ENCODE measurements around the gene ISLR. TPM values are rescaled to one million over a fixed set of nuclear protein-coding genes. Genes with fewer than 3 reads are reported as not detected.

ISLR gene
- total RNA-seq, 1 experiment from 2014 or later, result not detected

DNA sequence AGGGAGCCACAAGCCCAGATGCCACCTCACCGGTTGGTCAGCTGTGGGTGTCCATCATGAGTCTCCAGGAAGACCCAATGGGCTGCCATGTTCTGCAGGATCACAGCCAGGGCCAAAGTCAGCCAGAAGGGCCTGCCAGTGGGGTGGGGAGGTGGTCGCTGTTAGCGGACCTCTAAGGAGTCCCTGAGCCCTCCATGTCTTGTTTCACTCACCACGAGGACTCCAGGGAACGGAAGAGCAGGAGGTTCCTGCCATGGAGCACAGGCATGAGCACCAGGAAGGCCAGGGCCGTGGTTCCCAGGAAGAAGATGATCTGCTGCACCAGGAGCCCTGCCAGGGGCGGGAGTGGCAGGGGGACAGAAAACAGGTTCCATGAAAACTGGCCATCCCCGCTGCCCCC is 8.6 kb downstream of the ISLR start:
- in situ Hi-C loops (cut with HindIII; ENCODE audit: low pct_unique_long_range_greater_than_20kb, low sequenced_read_pairs), result no loop called here
- no peak for DNase-seq (ENCODE audit: low read depth)

DNA sequence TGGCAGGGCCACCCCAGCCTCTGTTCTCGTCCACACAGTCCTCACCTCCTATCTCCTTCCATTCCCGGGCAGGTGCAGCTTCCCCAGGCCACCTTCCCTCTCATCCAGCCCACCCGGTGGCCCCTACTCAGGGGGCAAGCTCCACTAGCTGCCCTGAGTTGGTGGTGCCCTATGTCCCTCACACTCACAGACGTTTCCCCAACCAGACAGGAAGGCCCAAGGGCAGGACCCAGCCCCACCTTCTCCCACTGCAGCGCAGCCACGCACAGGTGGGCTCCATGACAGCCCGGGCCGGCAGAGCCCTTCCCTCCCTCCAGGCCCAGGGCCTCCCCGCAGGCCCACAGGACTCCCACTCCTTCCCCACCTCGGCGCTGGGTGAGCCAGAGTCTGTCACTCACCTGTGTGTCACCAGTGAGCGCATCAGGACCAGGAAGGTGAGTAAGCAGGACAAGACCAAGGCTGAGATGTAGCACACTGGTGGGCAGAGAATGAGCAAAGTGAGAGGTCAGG is 11.1 kb downstream of the ISLR start:
- DNase-seq (ENCODE audit: low read depth), result no peak
- in situ Hi-C loops (cut with HindIII; ENCODE audit: low pct_unique_long_range_greater_than_20kb, low sequenced_read_pairs), result no loop called here

DNA sequence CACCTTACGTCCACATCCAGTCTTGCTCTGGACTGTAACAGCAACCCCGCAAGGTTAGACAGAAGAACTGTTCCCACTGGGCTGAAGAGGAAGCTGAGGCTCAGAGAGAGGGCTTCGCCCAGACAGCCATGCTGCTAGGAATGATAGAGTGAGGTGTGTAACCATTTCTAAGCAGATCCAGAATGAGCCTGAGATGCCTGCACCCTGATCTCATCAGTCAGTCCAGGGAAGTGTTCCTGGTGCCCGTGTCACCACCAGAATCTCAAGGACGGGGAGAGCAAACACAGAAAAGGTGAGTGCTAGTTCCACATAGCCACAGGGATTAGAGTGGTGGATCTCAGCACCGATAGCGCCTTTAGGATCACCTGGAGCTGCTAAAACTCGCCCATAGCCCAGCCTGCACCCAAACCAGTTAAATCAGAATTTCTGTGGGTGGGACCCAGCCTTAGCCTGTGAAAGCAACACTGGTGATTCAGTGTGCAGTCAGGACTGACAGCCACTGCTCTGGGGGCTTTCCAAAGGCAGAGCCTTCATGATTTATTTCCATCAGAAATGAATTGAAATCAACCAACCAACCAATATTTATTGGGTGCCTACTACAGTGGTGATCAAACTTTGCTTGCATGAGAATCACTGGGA is 12.3 kb downstream of the ISLR start:
- in situ Hi-C loops (cut with HindIII; ENCODE audit: low pct_unique_long_range_greater_than_20kb, low sequenced_read_pairs), result no loop called here

DNA sequence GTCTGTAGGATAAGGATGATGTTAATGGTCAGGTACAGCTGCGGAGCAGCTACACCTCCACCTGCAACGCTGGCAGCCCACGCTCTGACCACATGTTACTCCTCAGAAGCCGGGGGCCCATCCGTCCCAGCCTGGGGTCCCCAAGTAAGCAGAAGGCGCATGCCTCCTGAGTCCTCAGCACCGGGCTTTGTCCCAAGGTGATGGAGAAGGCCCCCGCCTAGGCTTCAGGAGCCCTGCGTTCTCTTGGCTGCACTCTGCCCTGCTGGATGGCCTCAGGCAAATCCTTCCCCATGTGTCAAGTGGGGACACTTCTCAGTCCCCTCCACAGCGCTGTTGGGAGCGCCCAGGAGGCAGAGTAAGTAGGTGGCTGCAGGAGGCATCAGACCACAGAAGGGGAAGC is 14.7 kb downstream of the ISLR start:
- in situ Hi-C loops (cut with HindIII; ENCODE audit: low pct_unique_long_range_greater_than_20kb, low sequenced_read_pairs), result no loop called here
- no peak for DNase-seq (ENCODE audit: low read depth)

More for the DNA sequence above, 12.3 kb downstream of the ISLR start:
- DNase-seq (ENCODE audit: low read depth), result no peak

DNA sequence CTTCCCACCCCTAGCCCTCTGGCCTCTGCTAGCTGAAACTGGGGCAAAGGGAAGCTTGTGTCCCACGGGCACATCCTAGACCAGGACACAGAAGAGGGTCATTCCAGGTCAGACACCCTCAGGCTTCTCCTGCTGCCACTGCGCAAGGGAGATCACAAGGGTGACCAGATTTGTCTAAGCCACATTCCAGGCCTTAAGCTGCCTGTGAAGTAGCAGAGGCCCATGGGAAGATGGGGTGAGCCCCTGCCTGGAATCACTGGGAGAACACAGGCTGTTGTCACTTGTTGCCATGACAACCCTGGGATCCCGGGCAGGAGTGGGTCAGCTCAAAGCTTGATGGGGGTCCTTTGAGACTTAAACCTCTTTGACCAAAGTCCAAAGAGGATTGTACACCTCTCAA is 18.3 kb downstream of the ISLR start:
- no peak for DNase-seq (ENCODE audit: low read depth)
- in situ Hi-C loops (cut with HindIII; ENCODE audit: low pct_unique_long_range_greater_than_20kb, low sequenced_read_pairs), result no loop called here

DNA sequence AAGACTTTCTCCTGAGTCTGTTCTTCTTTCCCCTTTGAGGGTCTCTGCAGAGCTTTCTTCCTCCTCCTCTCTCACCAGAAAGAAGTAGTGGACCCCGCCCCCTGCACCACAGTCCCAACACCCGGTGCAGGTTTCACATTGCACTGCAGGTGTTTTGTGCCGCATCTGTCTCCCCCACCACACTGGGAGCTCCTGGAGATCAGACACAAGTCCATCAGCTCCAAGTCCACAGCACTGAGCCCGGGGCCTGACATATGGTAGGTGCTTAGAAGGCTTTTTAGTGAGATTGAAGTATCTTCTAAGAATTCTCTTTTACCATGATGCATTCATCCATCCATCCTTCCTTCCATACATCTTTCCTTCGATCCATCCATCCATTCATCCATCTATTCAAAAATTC is 19.2 kb downstream of the ISLR start:
- in situ Hi-C loops (cut with HindIII; ENCODE audit: low pct_unique_long_range_greater_than_20kb, low sequenced_read_pairs), result no loop called here
- no peak for DNase-seq (ENCODE audit: low read depth)

DNA sequence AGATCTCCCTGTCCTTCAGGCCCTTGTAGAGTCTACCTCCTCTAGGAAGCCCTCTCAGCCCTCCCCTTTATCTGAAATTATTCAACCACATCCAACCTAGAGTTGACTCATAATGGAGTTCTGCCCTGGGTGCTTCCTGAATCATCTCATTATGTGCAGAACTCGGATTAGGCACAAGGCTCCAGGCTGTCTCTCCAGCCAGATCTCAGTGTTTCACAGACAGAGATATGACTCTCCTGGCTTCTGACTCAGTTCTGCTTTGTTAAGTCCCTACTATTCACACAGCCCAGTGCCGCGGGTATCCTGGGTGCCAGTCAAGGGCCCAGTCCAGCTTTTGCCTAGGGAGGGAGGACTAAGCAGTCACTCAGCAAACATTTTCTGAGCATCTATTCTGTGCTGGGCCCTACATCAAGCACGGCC is 19.8 kb downstream of the ISLR start:
- peak; percentile 94 for DNase-seq (ENCODE audit: low read depth)
- in situ Hi-C loops (cut with HindIII; ENCODE audit: low pct_unique_long_range_greater_than_20kb, low sequenced_read_pairs), result no loop called here

DNA sequence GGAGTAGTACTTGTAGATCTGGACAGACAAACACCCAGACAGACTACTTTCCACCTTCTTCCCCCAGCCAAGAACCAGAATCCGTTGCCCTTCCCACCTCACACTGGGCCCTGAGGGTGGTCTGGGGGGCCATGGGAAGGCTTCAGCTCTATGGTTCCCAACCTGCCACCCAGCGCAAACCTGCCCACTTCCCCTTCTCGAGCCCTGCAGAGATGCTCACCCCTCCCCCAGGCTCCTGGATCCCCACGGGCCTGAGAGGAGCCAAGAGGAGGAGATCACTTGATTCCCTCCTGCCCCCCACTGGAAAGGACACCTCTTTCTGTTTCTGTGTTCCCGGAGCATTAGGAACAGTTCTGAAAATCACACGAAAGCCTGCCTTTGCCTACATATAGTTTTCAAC is 20.4 kb downstream of the ISLR start:
- in situ Hi-C loops (cut with HindIII; ENCODE audit: low pct_unique_long_range_greater_than_20kb, low sequenced_read_pairs), result no loop called here
- no peak for DNase-seq (ENCODE audit: low read depth)

DNA sequence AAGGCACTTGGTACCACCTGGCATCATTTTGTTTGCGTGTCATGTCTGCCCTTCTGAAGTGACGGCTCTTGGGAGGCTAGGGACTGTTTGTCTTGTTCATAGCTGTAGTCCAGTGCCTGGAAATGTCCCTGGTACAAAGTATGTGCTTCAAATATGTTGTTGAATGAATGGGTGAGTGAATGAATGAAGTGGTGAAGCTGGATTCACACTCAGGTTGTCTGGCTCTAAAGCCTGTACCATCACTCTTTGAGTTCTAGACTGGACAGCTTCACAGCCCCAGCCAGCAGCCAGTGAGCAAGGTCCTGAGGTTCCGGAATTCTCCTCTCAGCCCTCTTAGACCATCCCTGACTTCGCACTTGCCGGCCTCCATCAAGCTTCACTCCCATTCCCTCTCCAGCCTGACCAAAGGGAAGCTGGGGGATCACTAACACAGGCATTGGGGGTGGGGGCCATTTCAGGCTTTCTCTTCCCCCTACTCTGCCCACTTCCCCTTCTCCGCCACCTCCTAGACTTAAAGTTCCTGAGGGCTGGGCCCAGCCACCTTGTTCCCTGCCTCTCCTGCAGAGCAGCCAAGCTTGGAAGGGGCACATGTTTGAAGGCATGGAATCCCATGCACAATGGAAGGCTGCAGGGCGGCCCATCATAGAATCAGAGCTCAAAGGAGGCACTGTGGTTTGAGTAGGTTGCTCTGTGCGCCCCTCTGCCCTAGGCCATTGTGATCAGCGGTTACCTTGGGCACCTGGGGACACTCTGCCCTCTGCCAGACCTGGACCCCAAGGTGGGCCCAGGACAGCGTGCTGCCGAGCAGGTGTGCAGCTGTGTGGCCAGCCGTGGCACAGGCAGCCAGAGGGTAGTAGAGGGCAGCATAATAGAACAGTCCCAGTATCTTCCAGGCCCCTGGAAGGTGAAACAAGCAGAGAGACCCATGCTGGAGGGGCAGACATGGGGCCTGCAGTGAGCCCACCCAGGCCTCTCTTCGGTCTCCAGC is 21.4 kb downstream of the ISLR start:
- no peak for DNase-seq (ENCODE audit: low read depth)
- in situ Hi-C loops (cut with HindIII; ENCODE audit: low pct_unique_long_range_greater_than_20kb, low sequenced_read_pairs), result no loop called here

DNA sequence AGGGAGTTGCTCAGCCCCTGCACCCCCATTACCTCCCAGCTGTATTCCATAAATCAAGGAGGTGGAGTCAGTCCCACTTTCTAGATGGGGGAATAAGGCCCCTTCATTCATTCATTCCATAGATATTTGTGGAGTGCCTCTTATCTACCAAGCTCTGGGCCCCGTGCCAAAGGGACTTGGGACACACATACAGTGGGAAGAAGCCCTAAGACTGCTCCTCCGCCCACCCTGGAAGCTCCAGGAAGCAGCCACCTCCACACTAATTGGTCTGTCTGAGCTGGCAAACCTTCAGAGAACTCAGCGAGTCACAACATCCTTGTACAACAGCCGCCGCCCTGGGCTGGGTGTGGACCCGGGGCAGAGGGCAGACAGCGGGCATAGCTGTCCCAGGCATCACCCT is 22.7 kb downstream of the ISLR start:
- in situ Hi-C loops (cut with HindIII; ENCODE audit: low pct_unique_long_range_greater_than_20kb, low sequenced_read_pairs), result no loop called here
- DNase-seq (ENCODE audit: low read depth), result peak; percentile 98

DNA sequence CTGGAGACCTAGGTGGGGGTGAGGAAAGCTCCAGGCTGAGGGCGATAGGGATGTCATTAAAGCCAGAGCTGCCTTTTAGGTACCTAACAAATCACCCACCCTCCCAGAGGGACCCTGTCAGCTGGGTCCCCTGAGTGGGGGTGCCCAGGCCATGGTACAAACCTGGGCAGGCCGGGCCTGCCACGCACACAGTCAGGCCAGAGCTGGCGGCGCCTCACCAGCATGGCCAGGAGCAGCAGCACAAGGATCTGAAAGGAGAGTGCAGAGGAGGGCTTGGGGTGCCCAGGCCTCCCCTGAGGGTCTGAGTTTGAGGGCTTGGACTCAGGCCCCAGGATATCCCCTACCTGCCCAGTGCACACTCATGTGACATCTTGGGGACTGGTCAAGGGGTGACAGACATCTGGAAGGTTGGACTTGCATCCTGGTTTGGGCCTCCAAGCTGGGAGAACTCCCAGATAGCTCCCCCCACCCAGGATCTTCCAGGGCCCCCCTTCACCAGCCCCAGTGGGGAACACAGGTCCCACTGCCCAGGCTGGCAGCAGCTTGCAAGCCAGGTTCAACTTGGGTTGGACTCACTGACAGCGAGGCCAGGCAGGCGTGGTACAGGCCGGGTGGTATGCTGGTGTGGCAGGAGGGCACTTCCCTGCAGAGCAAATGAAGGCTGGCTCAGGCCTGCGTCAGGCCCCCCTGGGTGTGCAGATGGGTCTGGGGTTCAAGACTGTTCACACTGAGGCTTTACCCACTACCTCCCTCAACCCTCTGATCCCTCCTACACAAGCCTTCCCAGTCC is 23.9 kb downstream of the ISLR start:
- no peak for DNase-seq (ENCODE audit: low read depth)
- in situ Hi-C loops (cut with HindIII; ENCODE audit: low pct_unique_long_range_greater_than_20kb, low sequenced_read_pairs), result no loop called here

DNA sequence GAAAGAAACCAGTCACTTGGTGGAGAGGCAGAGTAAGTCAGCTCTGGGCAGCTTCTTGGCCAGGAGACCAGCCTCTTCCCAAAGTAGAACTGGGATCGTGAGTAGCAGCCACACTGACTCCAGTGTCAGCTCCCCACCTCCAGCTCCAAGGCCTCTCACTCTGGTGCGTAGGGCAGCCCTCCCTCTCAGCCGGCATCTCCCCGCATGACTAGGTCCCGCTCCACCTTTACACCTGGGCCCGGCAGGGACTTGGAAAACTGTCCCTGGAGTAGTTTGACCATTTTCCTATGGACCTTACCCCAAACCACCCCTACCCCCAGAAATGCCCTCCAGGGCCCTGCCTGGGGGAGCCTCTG is 25.8 kb downstream of the ISLR start:
- in situ Hi-C loops (cut with HindIII; ENCODE audit: low pct_unique_long_range_greater_than_20kb, low sequenced_read_pairs), result no loop called here
- DNase-seq (ENCODE audit: low read depth), result no peak

DNA sequence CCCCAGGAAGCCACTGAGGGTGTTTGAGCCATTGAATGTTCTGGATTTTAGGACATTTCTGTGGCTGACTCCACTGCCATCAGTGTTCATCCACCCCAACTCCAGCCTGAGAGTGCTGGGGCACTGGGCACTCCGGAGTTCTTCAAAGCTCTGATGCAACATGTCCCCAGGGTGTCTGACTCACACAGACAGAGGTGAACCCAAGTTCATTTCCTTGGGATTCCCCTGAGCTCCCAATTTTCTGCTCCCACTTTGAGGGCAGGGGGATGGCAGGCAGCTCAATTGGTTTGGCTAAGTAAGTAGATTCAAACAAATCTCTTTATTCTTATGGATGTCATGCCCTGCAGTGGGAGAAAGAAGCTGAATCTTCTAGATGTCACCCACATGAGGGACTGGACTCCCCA is 26.9 kb downstream of the ISLR start:
- peak; percentile 87 for DNase-seq (ENCODE audit: low read depth)
- in situ Hi-C loops (cut with HindIII; ENCODE audit: low pct_unique_long_range_greater_than_20kb, low sequenced_read_pairs), result no loop called here

DNA sequence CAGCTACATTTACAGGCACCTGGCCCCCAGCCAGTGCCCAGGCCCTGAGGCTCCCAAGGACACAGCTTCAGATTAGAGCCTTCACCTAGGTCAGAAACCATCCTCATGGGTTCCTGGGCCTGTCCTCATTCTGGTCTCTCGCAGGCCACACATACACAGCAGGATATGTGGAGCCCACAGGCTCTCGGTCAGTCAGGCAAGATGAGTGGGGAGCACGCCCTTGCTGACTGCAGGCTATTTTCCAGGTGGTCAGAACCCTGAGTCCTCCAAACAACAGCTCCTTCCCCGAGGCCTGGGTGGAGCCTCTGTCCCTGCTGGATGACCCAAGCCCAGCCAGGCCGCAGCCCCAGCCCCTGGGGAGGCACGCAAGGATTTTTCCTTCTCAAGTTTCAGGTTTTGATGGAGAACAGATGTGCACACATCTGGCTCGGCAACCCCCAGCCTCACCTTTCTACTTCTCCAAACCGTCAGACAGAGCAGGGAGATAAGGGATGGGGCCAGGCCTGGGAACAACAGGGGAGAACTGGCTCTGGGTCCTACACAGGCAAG is 27.4 kb downstream of the ISLR start:
- no peak for DNase-seq (ENCODE audit: low read depth)
- in situ Hi-C loops (cut with HindIII; ENCODE audit: low pct_unique_long_range_greater_than_20kb, low sequenced_read_pairs), result no loop called here

DNA sequence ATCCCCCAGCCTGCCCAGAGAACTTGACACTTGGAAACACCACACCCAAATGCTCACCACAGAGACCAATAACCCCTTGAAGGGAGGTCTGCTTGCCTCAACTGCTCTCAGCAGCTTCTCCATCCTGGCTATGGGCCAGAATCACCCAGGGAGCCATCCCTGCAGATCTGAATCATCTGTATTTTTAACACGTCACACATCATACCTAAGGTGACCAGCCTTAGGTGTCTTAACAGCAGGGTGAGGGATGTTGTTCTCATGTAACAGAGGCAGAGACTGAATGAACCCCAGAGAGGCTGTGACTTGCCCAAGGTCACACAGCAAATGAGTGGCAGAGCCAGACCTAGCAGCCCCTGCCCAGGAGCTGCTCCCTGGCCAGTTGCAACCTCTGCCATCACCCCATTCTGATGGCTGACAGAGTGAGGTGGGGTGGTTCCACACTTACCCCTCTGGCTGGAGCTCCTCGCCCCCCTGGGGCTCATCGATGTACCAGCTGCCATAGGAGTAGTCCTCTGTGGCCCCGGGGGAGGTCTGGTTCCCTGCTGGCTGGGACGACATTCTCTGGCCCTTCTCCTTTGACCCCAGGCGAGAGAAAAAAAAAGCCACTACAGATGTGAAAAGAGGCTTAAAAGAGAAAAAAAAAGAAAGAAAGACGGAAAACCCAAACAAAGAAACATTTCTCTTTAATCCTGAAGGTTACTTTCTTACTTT is 28.4 kb downstream of the ISLR start:
- in situ Hi-C loops (cut with HindIII; ENCODE audit: low pct_unique_long_range_greater_than_20kb, low sequenced_read_pairs), result no loop called here
- DNase-seq (ENCODE audit: low read depth), result peak; percentile 78

DNA sequence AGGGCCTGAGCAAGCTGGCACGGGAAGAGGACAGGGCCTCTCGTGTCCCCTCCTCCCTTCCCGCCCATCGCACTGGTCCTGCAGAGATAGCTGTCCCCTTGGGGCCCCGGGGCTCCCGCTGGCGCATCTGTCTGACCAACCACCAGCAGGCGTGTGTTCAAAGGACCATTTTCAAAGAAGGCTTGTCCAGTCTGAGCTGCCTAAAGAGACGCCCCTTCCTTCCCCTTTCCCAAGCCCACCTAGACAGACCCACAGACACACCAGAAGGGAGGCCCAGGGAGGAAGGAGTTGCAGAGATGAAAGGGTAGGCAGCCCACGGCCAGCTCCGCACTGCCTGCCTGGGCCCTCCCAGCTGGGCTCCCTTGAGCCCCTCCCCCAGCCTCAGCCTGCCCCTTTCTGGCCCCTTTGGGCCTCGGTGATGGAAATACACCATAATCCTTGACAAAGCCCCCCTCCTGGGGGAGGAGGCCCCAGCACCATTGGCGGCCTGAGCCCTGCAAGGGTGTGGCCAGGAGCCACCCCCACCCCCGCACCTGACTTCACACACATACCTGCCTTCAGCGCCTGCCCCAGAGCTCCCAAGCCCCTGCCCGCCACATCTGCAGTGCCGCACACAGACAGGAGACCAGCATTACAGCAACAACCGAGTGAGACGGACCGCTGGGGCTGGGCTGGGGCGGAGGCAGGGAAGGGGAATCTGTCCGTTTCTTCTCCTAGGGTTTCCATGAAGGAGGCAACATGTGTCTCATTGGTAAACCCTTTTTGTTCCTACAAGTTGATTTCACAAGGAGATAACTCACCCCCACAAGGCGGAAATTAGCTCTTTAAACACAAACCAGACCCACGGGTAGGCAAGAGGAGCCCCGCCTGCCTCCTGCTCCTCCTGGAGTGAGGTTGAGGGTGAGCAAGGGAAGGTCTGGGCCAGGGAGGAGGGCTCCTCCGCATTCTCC is 29.2 kb downstream of the ISLR start, which contains the start of gene STRA6:
STRA6 (minus strand) TSS at position 336 of the 950 bp plus-strand sequence. CDS start 520 bp downstream, outside the sequence.
- in situ Hi-C loops (cut with HindIII; ENCODE audit: low pct_unique_long_range_greater_than_20kb, low sequenced_read_pairs), result no loop called here
- peak; percentile 75 for DNase-seq (ENCODE audit: low read depth)
